HepG2 (cell line): ENCODE results near the gene HMCN2. TPM values are rescaled to one million over a fixed set of nuclear protein-coding genes. Genes with fewer than 3 reads are reported as not detected.

Experiments used
- ASH2L ChIP-seq: fragments of 300-600, 200-600 bp; sonication (generic); IDR thresholded peaks from 2 replicates; pipeline ENCODE4 v1.7.0; 2017; ENCODE audit warnings: low read depth, mild to moderate bottlenecking, moderate library complexity, mixed read lengths, low read length; ENCODE audit not compliant: insufficient read length
- CCAR2 ChIP-seq: fragments of 200-400 bp; formaldehyde crosslinking; optimal IDR thresholded peaks from 2 replicates; pipeline ENCODE3; 2018; ENCODE audit warnings: low read depth, mild to moderate bottlenecking, low read length, moderate library complexity
- CEBPB ChIP-seq: IDR thresholded peaks from 2 replicates; pipeline ENCODE4 v1.6.1; 2011; ENCODE audit warnings: low read depth, low read length, improper control_type of control experiment, borderline replicate concordance
- EED ChIP-seq: sonication (generic); formaldehyde crosslinking; IDR thresholded peaks from 2 replicates; pipeline ENCODE4 v1.5.0; 2020; ENCODE audit warnings: mild to moderate bottlenecking, missing genetic modification reagents
- HMGXB4 ChIP-seq, 2 experiments: sonication (generic) in 1 of 2; formaldehyde crosslinking in 1 of 2; IDR thresholded peaks; 2 replicates each; pipeline versions ENCODE4 v1.4.0 to v1.6.1; 2018 to 2020; ENCODE audit warnings: missing genetic modification reagents in 2 of 2, borderline replicate concordance in 1 of 2, low read depth in 1 of 2, mild to moderate bottlenecking in 1 of 2, missing biosample characterization in 1 of 2
- MED1 ChIP-seq: sonication (generic); formaldehyde crosslinking; IDR thresholded peaks from 2 replicates; pipeline ENCODE4 v1.4.0; 2020; ENCODE audit warnings: missing genetic modification reagents
- MEIS2 ChIP-seq: sonication (generic); formaldehyde crosslinking; IDR thresholded peaks from 2 replicates; pipeline ENCODE4 v1.9.0; 2021; ENCODE audit warnings: mild to moderate bottlenecking, missing genetic modification reagents
- MLXIP ChIP-seq: sonication (generic); formaldehyde crosslinking; IDR thresholded peaks from 2 replicates; pipeline ENCODE4 v1.9.0; 2021; ENCODE audit warnings: missing genetic modification reagents, borderline replicate concordance
- NFE2 ChIP-seq: sonication (generic); formaldehyde crosslinking; IDR thresholded peaks from 2 replicates; pipeline ENCODE4 v1.4.0; 2020; ENCODE audit warnings: missing genetic modification reagents
- SMAD1 ChIP-seq: sonication (generic); formaldehyde crosslinking; IDR thresholded peaks from 2 replicates; pipeline ENCODE4 v1.4.0; 2020; ENCODE audit warnings: missing genetic modification reagents, low read depth, mild to moderate bottlenecking, borderline replicate concordance
- SMARCE1 ChIP-seq: fragments of 450-650 bp; IDR thresholded peaks from 2 replicates; pipeline ENCODE4 v1.6.1; 2017; ENCODE audit warnings: borderline replicate concordance
- SMC3 ChIP-seq: IDR thresholded peaks from 2 replicates; pipeline ENCODE4 v1.6.1; 2011; ENCODE audit warnings: low read length, improper control_type of control experiment
- TOPORS ChIP-seq: sonication (generic); formaldehyde crosslinking; IDR thresholded peaks from 2 replicates; pipeline ENCODE4 v1.8.0; 2023; ENCODE audit warnings: mild to moderate bottlenecking, missing genetic modification reagents
- ZNF101 ChIP-seq: sonication (generic); formaldehyde crosslinking; IDR thresholded peaks from 2 replicates; pipeline ENCODE4 v1.4.0; 2020; ENCODE audit warnings: mild to moderate bottlenecking, low read depth, missing genetic modification reagents, borderline replicate concordance
- ZNF264 ChIP-seq: sonication (generic); formaldehyde crosslinking; IDR thresholded peaks from 2 replicates; pipeline ENCODE4 v1.4.0; 2020; ENCODE audit warnings: missing genetic modification reagents
- ZNF563 ChIP-seq: sonication (generic); formaldehyde crosslinking; IDR thresholded peaks from 2 replicates; pipeline ENCODE4 v1.8.0; 2022; ENCODE audit warnings: mild to moderate bottlenecking, moderate library complexity, missing genetic modification reagents
- ZNF619 ChIP-seq: sonication (generic); formaldehyde crosslinking; IDR thresholded peaks from 2 replicates; pipeline ENCODE4 v1.4.0; 2020; ENCODE audit warnings: mild to moderate bottlenecking, missing genetic modification reagents
- ZNF747 ChIP-seq: sonication (generic); formaldehyde crosslinking; IDR thresholded peaks from 2 replicates; pipeline ENCODE4 v1.8.1; 2023; ENCODE audit warnings: missing genetic modification reagents, mild to moderate bottlenecking, borderline replicate concordance
- ZNF816 ChIP-seq: sonication (generic); formaldehyde crosslinking; IDR thresholded peaks from 2 replicates; pipeline ENCODE4 v1.8.0; 2022; ENCODE audit warnings: missing genetic modification reagents, mild to moderate bottlenecking, borderline replicate concordance
- ZNF83 ChIP-seq: sonication (generic); formaldehyde crosslinking; IDR thresholded peaks from 2 replicates; pipeline ENCODE4 v1.4.0; 2020; ENCODE audit warnings: missing genetic modification reagents, mild to moderate bottlenecking, borderline replicate concordance
- polyA plus RNA-seq, 8 experiments: library from polyadenylated mRNA; depleted of rRNA in 3 of 8; stranded (reverse) in 7 of 8; unstranded in 1 of 8; fragments of >200 nt; fragmentation: Illumina TruSeq in 4 of 8; extraction: Trizol in 4 of 8; gene quantifications; 2 replicates each; pipeline versions ENCODE4 v1.2.1 to v1.2.3, GENCODE V29; 2011 to 2016; ENCODE audit warnings: low read depth in 4 of 8, missing spikeins in 1 of 8, mixed read lengths in 1 of 8; ENCODE audit not compliant: insufficient read depth in 1 of 8
- total RNA-seq, 5 experiments: library from RNA; depleted of rRNA; stranded (reverse); fragments of >200 nt; fragmentation: Illumina TruSeq; extraction: Trizol; gene quantifications; 2 replicates each; pipeline ENCODE4 v1.2.3, GENCODE V29; 2016; ENCODE audit warnings: low read depth in 1 of 5
- TF ChIP-seq, protein P1 (sequence below): sonication (generic); formaldehyde crosslinking; conservative IDR thresholded peaks from 2 replicates; pipeline ENCODE4 v1.8.0; 2022; ENCODE audit warnings: mild to moderate bottlenecking, moderate library complexity, missing genetic modification reagents
- TF ChIP-seq, protein P2 (sequence below): sonication (generic); formaldehyde crosslinking; IDR thresholded peaks from 2 replicates; pipeline ENCODE4 v1.4.0; 2020; ENCODE audit warnings: missing genetic modification reagents

HMCN2 gene
- total and polyA plus RNA-seq, 2 of the 13 experiments (the other 11 are each of a cell fraction or from before 2014, with no cell fraction given), result 0.09 TPM; not detected in 1

DNA sequence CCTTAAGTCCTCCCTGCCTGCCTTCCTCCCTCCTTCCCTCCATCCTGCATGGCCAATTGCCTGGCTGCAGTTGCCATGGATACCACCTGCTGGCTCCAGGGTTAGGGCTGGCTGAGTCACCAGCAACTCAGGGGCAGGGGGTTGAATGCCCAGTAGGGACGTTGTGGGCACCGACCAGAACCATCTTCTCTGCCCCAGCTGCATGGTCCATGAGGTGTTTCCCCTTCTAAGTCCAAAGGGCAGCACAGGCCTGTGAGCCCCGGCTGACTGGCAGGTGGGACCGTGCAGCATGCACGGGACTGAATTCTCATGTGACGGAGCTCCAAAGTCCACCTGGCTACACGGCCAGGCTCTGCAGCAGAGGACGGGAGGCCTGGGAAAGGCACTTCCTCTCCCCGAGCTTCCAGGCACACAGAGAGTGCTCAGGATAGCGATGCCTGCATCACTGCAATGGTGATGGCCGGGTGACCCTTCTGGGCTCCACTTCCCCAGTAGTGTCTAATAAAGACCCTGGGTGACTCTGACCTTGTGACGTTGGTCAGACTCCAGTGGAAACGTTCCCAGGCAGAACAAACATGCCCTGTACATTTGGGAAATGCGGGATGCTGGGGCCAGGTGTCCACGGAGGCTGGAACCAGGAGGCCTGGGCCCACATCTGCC is 184.9 kb downstream of the HMCN2 start (continued):
- TF ChIP-seq, protein P1, sequence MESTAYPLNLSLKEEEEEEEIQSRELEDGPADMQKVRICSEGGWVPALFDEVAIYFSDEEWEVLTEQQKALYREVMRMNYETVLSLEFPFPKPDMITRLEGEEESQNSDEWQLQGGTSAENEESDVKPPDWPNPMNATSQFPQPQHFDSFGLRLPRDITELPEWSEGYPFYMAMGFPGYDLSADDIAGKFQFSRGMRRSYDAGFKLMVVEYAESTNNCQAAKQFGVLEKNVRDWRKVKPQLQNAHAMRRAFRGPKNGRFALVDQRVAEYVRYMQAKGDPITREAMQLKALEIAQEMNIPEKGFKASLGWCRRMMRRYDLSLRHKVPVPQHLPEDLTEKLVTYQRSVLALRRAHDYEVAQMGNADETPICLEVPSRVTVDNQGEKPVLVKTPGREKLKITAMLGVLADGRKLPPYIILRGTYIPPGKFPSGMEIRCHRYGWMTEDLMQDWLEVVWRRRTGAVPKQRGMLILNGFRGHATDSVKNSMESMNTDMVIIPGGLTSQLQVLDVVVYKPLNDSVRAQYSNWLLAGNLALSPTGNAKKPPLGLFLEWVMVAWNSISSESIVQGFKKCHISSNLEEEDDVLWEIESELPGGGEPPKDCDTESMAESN (CRISPR knock-in tag), result peak; percentile 85; the same call in 1 of the 2 replicates
- peak; percentile 88 for TF ChIP-seq MLXIP (CRISPR knock-in tag)
- 0 out of 2 replicates have a peak, but pooled peaks have one; percentile 83 for TF ChIP-seq ZNF101
- peak; percentile 97 for TF ChIP-seq ZNF747 (CRISPR knock-in tag)
- TF ChIP-seq, protein P2, sequence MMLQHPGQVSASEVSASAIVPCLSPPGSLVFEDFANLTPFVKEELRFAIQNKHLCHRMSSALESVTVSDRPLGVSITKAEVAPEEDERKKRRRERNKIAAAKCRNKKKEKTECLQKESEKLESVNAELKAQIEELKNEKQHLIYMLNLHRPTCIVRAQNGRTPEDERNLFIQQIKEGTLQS (CRISPR knock-in tag), result peak; percentile 31; the same call in 1 of the 2 replicates
- TF ChIP-seq CCAR2, result no peak
- no peak for TF ChIP-seq ASH2L
- TF ChIP-seq ZNF264, result peak; percentile 96
- peak; percentile 70; the same call in 1 of the 2 replicates for TF ChIP-seq SMAD1
- no peak for TF ChIP-seq NFE2
- peak; percentile 98 for TF ChIP-seq MEIS2 (CRISPR knock-in tag)
- no peak; the same call in 1 of the 2 replicates for TF ChIP-seq ZNF816 (CRISPR knock-in tag)
- peak in 1 of 2 experiments; percentile 73; a peak in 1 of 4 replicates for TF ChIP-seq HMGXB4 (CRISPR knock-in tag; IDR thresholded peaks at IDR 0.05; ENCODE audit: borderline replicate concordance in 1 of 2, low read depth in 1 of 2)
- no peak for TF ChIP-seq CEBPB
- TF ChIP-seq EED, result peak; percentile 90
- TF ChIP-seq ZNF83 (CRISPR knock-in tag), result no peak
- no peak for TF ChIP-seq SMARCE1
- TF ChIP-seq MED1 (CRISPR knock-in tag), result peak; percentile 91
- TF ChIP-seq ZNF563, result peak; percentile 92
- TF ChIP-seq SMC3, result no peak
- 0 out of 2 replicates have a peak, but pooled peaks have one; percentile 54 for TF ChIP-seq ZNF619 (CRISPR knock-in tag)
- peak; percentile 97 for TF ChIP-seq TOPORS
